Posterior vena cava (tissue), 2 donors: ENCODE data around the gene LSM2. TPM values are rescaled to one million over a fixed set of nuclear protein-coding genes. Genes with fewer than 3 reads are reported as not detected.

Experiments used
- total RNA-seq, 2 donors: library from RNA; stranded (reverse); fragmentation: NEBNext Ultra II Directional; extraction: Animal tissue kit (Norgen Biotek cat#: 25700); gene quantifications; one replicate each; pipeline ENCODE4 v1.2.1, GENCODE V29; 2021
- donor health status: DM: yes; HTN: yes; CAD: no.
- donor health status: DM: yes; HTN: yes; CAD: no.

Gene LSM2
- total RNA-seq, 2 donors from 2014 or later = 38.7 to 39.7 TPM

Other genes starting within 250 kb of the LSM2 start
- gene LTA, start 234.7 kb downstream of the LSM2 start, total RNA-seq = not detected
- under 1 TPM; 0.81 to 0.93 TPM for gene TNF, start 231.4 kb downstream of the LSM2 start, total RNA-seq
- 1 to 10 TPM in 1 of 2 donors, under 1 TPM in 1; 0.90 to 1.6 TPM for gene LTB, start 224.5 kb downstream of the LSM2 start, total RNA-seq
- 10 to 100 TPM in 1 of 2 donors, 1 to 10 TPM in 1; 9.2 to 24.8 TPM for gene LST1, start 220.7 kb downstream of the LSM2 start, total RNA-seq
- not detected for gene NCR3, start 214.0 kb downstream of the LSM2 start, total RNA-seq
- 10 to 100 TPM; 18.1 to 68.7 TPM for gene AIF1, start 191.7 kb downstream of the LSM2 start, total RNA-seq
- gene PRRC2A, start 186.3 kb downstream of the LSM2 start, total RNA-seq = 100 to 1,000 TPM; 119 to 133 TPM
- 100 to 1,000 TPM; 146 to 193 TPM for gene BAG6, start 154.3 kb downstream of the LSM2 start, total RNA-seq
- gene APOM, start 151.1 kb downstream of the LSM2 start, total RNA-seq = 1 to 10 TPM in 1 of 2 donors, under 1 TPM in 1; 0.60 to 1.2 TPM
- gene C6orf47, start 146.2 kb downstream of the LSM2 start, total RNA-seq = 10 to 100 TPM; 18.8 to 19.3 TPM
- 10 to 100 TPM in 1 of 2 donors, 1 to 10 TPM in 1; 7.8 to 10.1 TPM for gene GPANK1, start 142.0 kb downstream of the LSM2 start, total RNA-seq
- gene CSNK2B, start 140.9 kb downstream of the LSM2 start, total RNA-seq = 10 to 100 TPM; 85.2 to 90.4 TPM
- 1 to 10 TPM; 9.5 to 9.8 TPM for gene LY6G5B, start 137.0 kb downstream of the LSM2 start, total RNA-seq
- gene LY6G5C, start 125.9 kb downstream of the LSM2 start, total RNA-seq = 1 to 10 TPM; 1.7 to 1.9 TPM
- gene ABHD16A, start 103.6 kb downstream of the LSM2 start, total RNA-seq = 10 to 100 TPM; 38.3 to 39.4 TPM
- not detected for gene LY6G6F, start 100.1 kb downstream of the LSM2 start, total RNA-seq
- not detected for gene LY6G6D, start 91.6 kb downstream of the LSM2 start, total RNA-seq
- not detected for gene LY6G6C, start 85.2 kb downstream of the LSM2 start, total RNA-seq
- 1 to 10 TPM in 1 of 2 donors, under 1 TPM in 1; 0.52 to 1.1 TPM for gene MPIG6B, start 83.6 kb downstream of the LSM2 start, total RNA-seq
- 10 to 100 TPM; 88.3 to 97.4 TPM for gene DDAH2, start 77.7 kb downstream of the LSM2 start, total RNA-seq
- 100 to 1,000 TPM; 272 to 402 TPM for gene CLIC1, start 70.4 kb downstream of the LSM2 start, total RNA-seq
- gene MSH5, start 67.0 kb downstream of the LSM2 start, total RNA-seq = 1 to 10 TPM; 7.7 to 9.8 TPM
- gene SAPCD1, start 44.3 kb downstream of the LSM2 start, total RNA-seq = not detected
- under 1 TPM; 0.37 to 0.48 TPM for gene VWA7, start 29.6 kb downstream of the LSM2 start, total RNA-seq
- 10 to 100 TPM; 49.0 to 60.8 TPM for gene VARS1, start 11.2 kb downstream of the LSM2 start, total RNA-seq
- gene HSPA1L, start 8.3 kb upstream of the LSM2 start, total RNA-seq = 1 to 10 TPM; 1.4 to 1.7 TPM
- 100 to 1,000 TPM; 157 to 187 TPM for gene HSPA1A, start 8.6 kb upstream of the LSM2 start, total RNA-seq
- gene HSPA1B, start 20.8 kb upstream of the LSM2 start, total RNA-seq = 100 to 1,000 TPM in 1 of 2 donors, 10 to 100 TPM in 1; 89.8 to 106 TPM
- gene NEU1, start 55.9 kb upstream of the LSM2 start, total RNA-seq = 10 to 100 TPM; 22.2 to 29.0 TPM
- gene SLC44A4, start 72.0 kb upstream of the LSM2 start, total RNA-seq = under 1 TPM; 0.33 to 0.65 TPM
- 10 to 100 TPM; 24.0 to 26.8 TPM for gene EHMT2, start 90.7 kb upstream of the LSM2 start, total RNA-seq
- 1 to 10 TPM; 3.6 to 4.2 TPM for gene ZBTB12, start 95.1 kb upstream of the LSM2 start, total RNA-seq
- gene C2, start 120.8 kb upstream of the LSM2 start, total RNA-seq = 10 to 100 TPM; 14.0 to 59.6 TPM
- gene CFB, start 139.1 kb upstream of the LSM2 start, total RNA-seq = 10 to 100 TPM; 35.8 to 83.3 TPM
- gene NELFE, start 152.0 kb upstream of the LSM2 start, total RNA-seq = 10 to 100 TPM; 41.6 to 52.0 TPM
- gene SKIC2, start 152.2 kb upstream of the LSM2 start, total RNA-seq = 10 to 100 TPM; 41.6 to 42.9 TPM
- gene DXO, start 165.2 kb upstream of the LSM2 start, total RNA-seq = 10 to 100 TPM; 14.5 to 15.5 TPM
- gene C4A, start 175.1 kb upstream of the LSM2 start, total RNA-seq = 10 to 100 TPM; 27.5 to 51.7 TPM
- 100 to 1,000 TPM in 1 of 2 donors, 10 to 100 TPM in 1; 45.4 to 121 TPM for gene C4B, start 207.8 kb upstream of the LSM2 start, total RNA-seq
- 1 to 10 TPM in 1 of 2 donors, under 1 TPM in 1; 0.56 to 2.5 TPM for gene CYP21A2, start 231.4 kb upstream of the LSM2 start, total RNA-seq